ENCODE data around the gene TCN2. TPM values are rescaled to one million over a fixed set of nuclear protein-coding genes. Genes with fewer than 3 reads are reported as not detected.
"Not testable (repeated sequence)": the region's sequence is repeated elsewhere in the genome, so short reads cannot be mapped to it uniquely, and the experiment has no call there.

TCN2 gene
- total and polyA plus RNA-seq, 4 donors, result 6.3 to 31.3 (median 24.6) TPM

DNA sequence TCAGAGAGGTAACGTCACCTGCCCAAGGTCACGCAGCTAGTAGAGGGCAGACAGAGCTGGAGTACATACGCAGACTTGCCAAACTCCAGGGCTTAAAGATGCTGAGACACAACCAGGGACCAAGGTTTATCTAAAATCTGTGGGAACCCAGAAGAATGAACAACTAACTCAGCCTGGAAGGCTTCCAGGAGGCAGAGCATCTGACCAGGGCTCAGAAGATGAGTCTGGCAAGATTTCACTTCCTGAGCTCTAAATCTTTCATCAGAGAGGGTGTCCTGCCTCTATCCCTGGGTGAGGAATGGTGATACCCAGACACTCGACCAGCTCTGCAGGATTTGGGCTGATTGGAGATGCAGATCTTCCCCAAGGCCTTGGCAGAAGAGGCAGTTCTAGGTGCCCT is 41.6 kb upstream of the TCN2 start:
- no peaks in the 10 kb centered on the region for H3K36me3 ChIP-seq (ENCODE audit: control insufficient read depth in 1 of 2, insufficient read depth in 2 of 2, low read length in 1 of 2)
- DNase-seq, result no peak
- H3K27ac ChIP-seq (ENCODE audit: low read depth in 1 of 2, low read length in 2 of 2), result no peak overlapping the region
- no peak overlapping the region for H3K4me3 ChIP-seq (ENCODE audit: low read length in 2 of 2)
- H3K27me3 ChIP-seq (ENCODE audit: control insufficient read depth in 1 of 2, insufficient read depth in 2 of 2, low read length in 1 of 2), result no peaks in the 10 kb centered on the region
- ATAC-seq (ENCODE audit: low FRiP score), result no peak
- no peaks in the 10 kb centered on the region for H3K4me1 ChIP-seq (ENCODE audit: control insufficient read depth in 1 of 2, insufficient read depth in 2 of 2, low read length in 2 of 2)
- 81 to 82% methylated on average over 4 of the region's 4 CpGs for WGBS, 2 donors
- intact Hi-C loops (cut with DNase I), result no loop called here
- H3K9me3 ChIP-seq (ENCODE audit: control insufficient read depth, low read length), result no peaks in the 10 kb centered on the region

DNA sequence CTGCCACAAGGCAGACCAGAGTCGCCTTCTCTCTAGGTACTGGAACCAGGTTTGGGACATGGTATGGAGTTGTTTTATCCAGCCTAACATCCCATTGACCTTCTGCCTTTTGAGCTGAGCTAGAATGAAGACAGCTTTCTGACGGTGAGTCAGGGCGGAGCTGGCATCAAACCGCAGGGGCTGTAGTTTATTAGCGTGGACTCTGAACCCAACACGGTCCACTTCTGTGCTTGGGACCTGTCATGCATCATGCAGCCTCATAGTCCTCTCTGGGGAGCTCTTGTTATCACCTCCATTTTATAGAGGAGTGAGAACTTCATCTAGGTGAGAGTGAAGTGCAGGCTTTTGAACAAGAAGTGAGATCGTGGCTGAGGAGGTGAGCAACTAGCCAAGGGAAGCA is 40.8 kb upstream of the TCN2 start:
- intact Hi-C loops (cut with DNase I), result no loop called here
- ATAC-seq (ENCODE audit: low FRiP score), result no peak

DNA sequence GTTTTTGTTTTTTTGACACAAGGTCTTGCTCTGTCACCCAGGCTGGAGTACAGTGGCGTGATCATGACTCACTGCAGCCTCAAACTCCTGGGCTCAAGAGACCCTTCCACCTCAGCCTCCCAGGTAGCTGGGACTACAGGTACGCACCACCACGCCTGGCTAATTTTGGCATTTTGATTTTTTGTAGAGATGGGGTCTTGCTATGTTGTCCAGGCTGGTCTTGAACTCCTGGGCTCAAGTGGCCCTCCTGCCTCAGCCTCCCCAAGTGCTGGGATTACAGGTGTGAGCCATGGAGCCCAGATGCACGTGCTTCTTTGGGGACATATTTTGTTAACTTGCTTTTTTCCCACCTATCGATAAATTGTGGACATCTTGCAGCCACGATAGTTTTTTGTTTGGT is 39.7 kb upstream of the TCN2 start:
- ATAC-seq (ENCODE audit: low FRiP score); H3K36me3 ChIP-seq (ENCODE audit: control insufficient read depth in 1 of 2, insufficient read depth in 2 of 2, low read length in 1 of 2); H3K4me1 ChIP-seq (ENCODE audit: control insufficient read depth in 1 of 2, insufficient read depth in 2 of 2, low read length in 2 of 2); DNase-seq; H3K9me3 ChIP-seq (ENCODE audit: control insufficient read depth, low read length); H3K4me3 ChIP-seq (ENCODE audit: low read length in 2 of 2); H3K27ac ChIP-seq (ENCODE audit: low read depth in 1 of 2, low read length in 2 of 2); intact Hi-C loops (cut with DNase I); H3K27me3 ChIP-seq (ENCODE audit: control insufficient read depth in 1 of 2, insufficient read depth in 2 of 2, low read length in 1 of 2): not testable (repeated sequence)
- 90 to 92% methylated on average over 6 of the region's 6 CpGs for WGBS, 2 donors

More for the DNA sequence above, 40.8 kb upstream of the TCN2 start:
- 71 to 73% methylated on average over 7 of the region's 7 CpGs for WGBS, 2 donors
- no peak for DNase-seq
- Histone ChIP-seq H3K27ac (ENCODE audit: low read depth in 1 of 2, low read length in 2 of 2) (no peak overlapping the region), H3K4me1 (ENCODE audit: control insufficient read depth in 1 of 2, insufficient read depth in 2 of 2, low read length in 2 of 2) (no peaks in the 10 kb centered on the region), H3K9me3 (ENCODE audit: control insufficient read depth, low read length) (no peaks in the 10 kb centered on the region), H3K36me3 (ENCODE audit: control insufficient read depth in 1 of 2, insufficient read depth in 2 of 2, low read length in 1 of 2) (no peaks in the 10 kb centered on the region), H3K27me3 (ENCODE audit: control insufficient read depth in 1 of 2, insufficient read depth in 2 of 2, low read length in 1 of 2) (no peaks in the 10 kb centered on the region), H3K4me3 (ENCODE audit: low read length in 2 of 2) (no peak overlapping the region)

DNA sequence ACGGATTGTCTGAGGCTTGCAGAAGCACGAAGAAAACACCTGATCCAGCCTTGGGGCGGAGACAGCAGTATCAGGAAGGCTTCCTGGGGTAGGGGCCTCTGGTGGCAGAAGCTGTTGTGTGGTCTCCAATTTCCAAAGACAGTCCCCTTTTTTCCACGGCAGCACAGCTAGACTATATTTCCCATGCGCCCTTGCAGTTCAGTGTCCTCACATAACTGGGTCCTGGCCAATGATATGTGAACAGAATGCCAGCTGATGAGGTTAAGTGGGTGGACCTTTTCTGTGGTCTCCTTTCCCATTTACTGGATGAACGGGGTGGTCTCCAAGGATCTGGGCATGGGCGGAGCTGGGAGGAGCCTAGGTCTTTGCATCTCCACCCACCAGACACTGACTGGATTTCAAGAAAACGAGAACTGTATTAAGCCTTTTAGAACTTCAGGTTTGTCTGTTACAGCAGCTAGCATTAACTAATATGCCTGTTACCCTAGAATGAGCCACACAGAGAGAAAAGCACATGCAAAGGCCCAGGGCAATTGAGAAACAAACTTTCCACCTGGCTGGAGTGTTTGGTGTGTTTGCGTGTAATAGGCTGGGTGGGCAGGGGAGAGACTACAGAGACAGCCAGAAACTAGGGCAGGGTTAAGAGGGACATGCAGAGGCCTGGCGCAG is 38.7 kb upstream of the TCN2 start:
- no peak for ATAC-seq (ENCODE audit: low FRiP score)
- 70 to 72% methylated on average over 10 of the region's 10 CpGs for WGBS, 2 donors

DNA sequence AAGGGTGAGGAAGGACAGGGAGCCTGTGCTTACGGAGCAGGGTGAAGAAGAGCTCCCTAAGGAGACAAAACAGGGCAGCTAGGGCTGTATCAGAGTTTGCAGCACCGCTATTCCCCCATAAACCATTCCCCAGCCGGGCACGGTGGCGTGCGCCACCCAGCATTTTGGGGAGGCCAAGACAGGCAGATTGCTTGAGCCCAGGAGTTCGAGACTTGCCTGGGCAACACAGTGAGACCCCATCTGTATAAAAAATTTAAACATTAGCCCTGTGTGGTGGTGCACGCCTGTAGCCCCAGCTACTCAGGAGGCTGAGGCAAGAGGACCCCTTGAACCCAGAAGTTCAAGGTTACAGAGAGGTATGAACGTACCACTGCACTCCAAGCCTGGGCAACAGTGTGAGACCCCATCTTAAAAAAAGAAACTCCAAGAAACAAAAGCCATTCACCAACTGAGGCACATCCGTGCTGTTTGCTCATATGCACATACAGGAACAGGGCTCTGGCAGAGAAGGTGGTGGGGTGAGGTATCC is 37.2 kb upstream of the TCN2 start:
- ATAC-seq (ENCODE audit: low FRiP score) (no peak), DNase-seq (no peak)
- 91 to 95% methylated on average over 10 of the region's 10 CpGs for WGBS, 2 donors
- H3K9me3 ChIP-seq (ENCODE audit: control insufficient read depth, low read length), result no peaks in the 10 kb centered on the region
- intact Hi-C loops (cut with DNase I), result no loop called here
- H3K27me3 ChIP-seq (ENCODE audit: control insufficient read depth in 1 of 2, insufficient read depth in 2 of 2, low read length in 1 of 2), result no peaks in the 10 kb centered on the region
- no peak overlapping the region for H3K4me3 ChIP-seq (ENCODE audit: low read length in 2 of 2)
- no peaks in the 10 kb centered on the region for H3K36me3 ChIP-seq (ENCODE audit: control insufficient read depth in 1 of 2, insufficient read depth in 2 of 2, low read length in 1 of 2)
- H3K4me1 ChIP-seq (ENCODE audit: control insufficient read depth in 1 of 2, insufficient read depth in 2 of 2, low read length in 2 of 2), result no peaks in the 10 kb centered on the region
- H3K27ac ChIP-seq (ENCODE audit: low read depth in 1 of 2, low read length in 2 of 2), result no peak overlapping the region

More for the DNA sequence above, 38.7 kb upstream of the TCN2 start:
- Histone ChIP-seq H3K36me3 (ENCODE audit: control insufficient read depth in 1 of 2, insufficient read depth in 2 of 2, low read length in 1 of 2) (no peaks in the 10 kb centered on the region), H3K27me3 (ENCODE audit: control insufficient read depth in 1 of 2, insufficient read depth in 2 of 2, low read length in 1 of 2) (no peaks in the 10 kb centered on the region), H3K27ac (ENCODE audit: low read depth in 1 of 2, low read length in 2 of 2) (no peak overlapping the region), H3K4me1 (ENCODE audit: control insufficient read depth in 1 of 2, insufficient read depth in 2 of 2, low read length in 2 of 2) (no peaks in the 10 kb centered on the region), H3K9me3 (ENCODE audit: control insufficient read depth, low read length) (no peaks in the 10 kb centered on the region), H3K4me3 (ENCODE audit: low read length in 2 of 2) (no peak overlapping the region)
- intact Hi-C loops (cut with DNase I), result no loop called here
- no peak for DNase-seq

DNA sequence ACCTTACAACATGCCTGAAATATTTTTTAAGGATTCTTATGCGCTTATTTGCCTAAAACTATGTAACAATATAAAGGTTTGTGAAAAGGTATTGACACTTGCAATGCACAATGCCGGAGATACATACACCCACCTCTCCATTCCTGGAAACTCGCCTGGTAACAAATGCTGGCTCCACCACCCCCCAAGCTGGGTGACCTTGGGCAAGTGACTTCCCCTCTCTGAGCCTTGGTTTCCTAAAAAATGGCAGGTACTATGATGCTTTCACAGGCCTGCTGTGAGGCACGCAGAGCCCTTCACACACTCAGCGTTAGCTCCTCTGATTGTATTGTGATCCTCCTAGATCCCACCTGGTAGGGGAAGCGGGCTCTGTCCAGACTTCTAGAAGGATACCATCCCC is 34.8 kb upstream of the TCN2 start:
- ATAC-seq (ENCODE audit: low FRiP score) (no peak), DNase-seq (no peak)
- Histone ChIP-seq H3K27me3 (ENCODE audit: control insufficient read depth in 1 of 2, insufficient read depth in 2 of 2, low read length in 1 of 2) (no peaks in the 10 kb centered on the region), H3K27ac (ENCODE audit: low read depth in 1 of 2, low read length in 2 of 2) (no peak overlapping the region), H3K36me3 (ENCODE audit: control insufficient read depth in 1 of 2, insufficient read depth in 2 of 2, low read length in 1 of 2) (no peaks in the 10 kb centered on the region), H3K4me3 (ENCODE audit: low read length in 2 of 2) (no peak overlapping the region), H3K9me3 (ENCODE audit: control insufficient read depth, low read length) (no peaks in the 10 kb centered on the region), H3K4me1 (ENCODE audit: control insufficient read depth in 1 of 2, insufficient read depth in 2 of 2, low read length in 2 of 2) (peaks cover 0 to 3% of the 10 kb centered on the region in 2 donors)
- WGBS, 2 donors, result 78 to 84% methylated on average over 6 of the region's 6 CpGs
- intact Hi-C loops (cut with DNase I), result no loop called here

DNA sequence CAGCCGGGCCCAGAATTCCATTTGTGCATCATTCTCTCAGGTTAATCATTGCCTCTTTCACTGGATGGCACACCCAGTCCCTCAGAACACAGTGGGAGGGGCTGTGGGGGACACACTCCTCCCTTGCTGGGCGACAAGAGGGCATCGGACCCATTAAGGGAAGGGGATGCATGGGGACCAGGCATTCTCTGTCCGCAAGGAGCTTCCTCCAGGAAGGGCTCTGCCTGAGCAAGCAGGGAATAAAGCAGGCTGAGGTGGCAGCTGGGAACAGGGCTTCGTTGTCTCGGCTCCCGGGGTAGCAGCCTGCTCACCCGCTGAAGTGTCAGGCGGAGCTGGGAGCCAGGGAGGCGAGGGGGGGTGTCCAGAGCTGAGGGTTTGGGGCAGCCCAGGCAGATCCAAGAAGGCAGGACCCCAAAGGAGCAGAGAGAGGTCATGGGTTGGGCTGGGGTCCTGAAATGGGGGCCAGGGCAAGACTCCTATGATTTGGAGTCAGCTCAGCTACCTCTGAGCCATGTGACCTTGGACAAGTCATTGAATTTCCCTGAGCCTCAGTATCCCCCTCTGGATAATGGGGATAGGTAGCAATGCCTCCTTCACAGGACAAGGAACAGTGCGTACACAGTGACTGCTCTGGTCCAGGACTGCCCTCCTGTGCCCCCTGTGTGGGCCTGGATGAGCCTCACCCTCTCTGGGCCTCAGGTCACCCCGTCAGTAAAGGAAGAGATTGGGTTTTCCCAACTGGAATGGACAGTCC is 34.0 kb upstream of the TCN2 start:
- Histone ChIP-seq H3K27ac (ENCODE audit: low read depth in 1 of 2, low read length in 2 of 2) (no peak overlapping the region), H3K27me3 (ENCODE audit: control insufficient read depth in 1 of 2, insufficient read depth in 2 of 2, low read length in 1 of 2) (no peaks in the 10 kb centered on the region), H3K9me3 (ENCODE audit: control insufficient read depth, low read length) (no peaks in the 10 kb centered on the region), H3K36me3 (ENCODE audit: control insufficient read depth in 1 of 2, insufficient read depth in 2 of 2, low read length in 1 of 2) (no peaks in the 10 kb centered on the region), H3K4me1 (ENCODE audit: control insufficient read depth in 1 of 2, insufficient read depth in 2 of 2, low read length in 2 of 2) (peaks cover 0 to 3% of the 10 kb centered on the region in 2 donors), H3K4me3 (ENCODE audit: low read length in 2 of 2) (no peak overlapping the region)
- intact Hi-C loops (cut with DNase I), result no loop called here
- ATAC-seq (ENCODE audit: low FRiP score) (no peak), DNase-seq (no peak)
- 38 to 44% methylated on average over 12 of the region's 12 CpGs for WGBS, 2 donors

DNA sequence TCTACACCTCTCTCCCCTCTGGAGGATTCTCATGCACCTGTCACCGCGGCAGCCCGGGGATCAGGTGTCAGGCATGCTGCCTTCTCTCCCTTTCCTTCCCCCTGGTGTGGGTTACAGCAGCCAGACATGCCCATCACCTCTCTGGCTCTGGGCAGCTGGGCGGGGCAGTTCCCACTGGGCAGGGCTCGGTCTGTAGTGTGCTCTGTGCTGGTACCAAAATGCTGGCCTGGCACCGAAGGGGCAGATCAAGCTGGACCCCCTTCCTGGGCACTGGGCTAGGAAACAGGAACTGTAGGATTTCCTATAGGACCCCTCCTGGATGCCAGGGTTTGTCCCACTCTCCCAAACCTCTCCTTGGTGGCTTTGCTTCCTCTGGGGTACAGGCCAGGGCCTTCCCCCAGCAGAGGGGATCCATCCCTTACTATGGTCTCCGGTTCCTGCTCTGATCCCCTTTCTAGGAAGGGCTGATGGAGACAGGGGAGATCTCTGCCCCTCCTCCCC is 33.3 kb upstream of the TCN2 start:
- Histone ChIP-seq H3K27me3 (ENCODE audit: control insufficient read depth in 1 of 2, insufficient read depth in 2 of 2, low read length in 1 of 2) (no peaks in the 10 kb centered on the region), H3K36me3 (ENCODE audit: control insufficient read depth in 1 of 2, insufficient read depth in 2 of 2, low read length in 1 of 2) (no peaks in the 10 kb centered on the region), H3K9me3 (ENCODE audit: control insufficient read depth, low read length) (no peaks in the 10 kb centered on the region), H3K4me1 (ENCODE audit: control insufficient read depth in 1 of 2, insufficient read depth in 2 of 2, low read length in 2 of 2) (peaks cover 0 to 3% of the 10 kb centered on the region in 2 donors), H3K27ac (ENCODE audit: low read depth in 1 of 2, low read length in 2 of 2) (no peak overlapping the region), H3K4me3 (ENCODE audit: low read length in 2 of 2) (no peak overlapping the region)
- intact Hi-C loops (cut with DNase I), result no loop called here
- no peak for ATAC-seq (ENCODE audit: low FRiP score)
- 60 to 61% methylated on average over 7 of the region's 7 CpGs for WGBS, 2 donors
- no peak for DNase-seq
